Posterior vena cava (tissue), 2 donors: ENCODE results near the gene KRTAP13-3. TPM values are rescaled to one million over a fixed set of nuclear protein-coding genes. Genes with fewer than 3 reads are reported as not detected.

Source experiments
- DNase-seq: peaks from one replicate; pipeline ENCODE4 v3.0.0-alpha.2; 2020; ENCODE audit warnings: low spot score
- intact Hi-C, 2 donors: fragments of 100-400 bp; cut with DNase I; formaldehyde crosslinking; loops; one replicate each; pipeline versions ENCODE4 v1.14.1 to v1.14.2; 2022 to 2023
- long read RNA-seq, 2 donors: library from polyadenylated mRNA; unstranded; transcript quantifications; one replicate each; pipeline ENCODE4 v2.0.0, GENCODE V29; 2020 to 2021
- total RNA-seq, 2 donors: library from RNA; stranded (reverse); fragmentation: NEBNext Ultra II Directional; extraction: Animal tissue kit (Norgen Biotek cat#: 25700); gene quantifications; one replicate each; pipeline ENCODE4 v1.2.1, GENCODE V29; 2021
- donor health status: DM: yes; HTN: yes; CAD: no.
- donor health status: DM: yes; HTN: yes; CAD: no.

Gene KRTAP13-3
- not detected for total RNA-seq
- long read RNA-seq, donor 1, result 0 reads
- long read RNA-seq, donor 2, result 0 reads

- intact Hi-C loops, result no loop called here
- no peak for DNase-seq
Measured at GRCh38 chr21:30425826-30426225, at the start of gene KRTAP13-3. TSS of gene KRTAP13-3 (minus strand) at chr21:30425926. CDS start at chr21:30425912, 14 bp downstream.

- DNase-seq, result no peak
- intact Hi-C loops, result no loop called here
Measured at GRCh38 chr21:30468900-30469714, 43.4 kb upstream of the KRTAP13-3 start.

GRCh38 chr21:30463713-30464112 lies 38.0 kb upstream of the KRTAP13-3 start:
- no peak for DNase-seq
- intact Hi-C loops, result no loop called here

GRCh38 chr21:30448514-30448913 lies 22.8 kb upstream of the KRTAP13-3 start:
- DNase-seq, result no peak
- intact Hi-C loops, result no loop called here

- intact Hi-C loops, result no loop called here
Measured at GRCh38 chr21:30447056-30447455, 21.3 kb upstream of the KRTAP13-3 start.

GRCh38 chr21:30444204-30444603 lies 18.5 kb upstream of the KRTAP13-3 start:
- intact Hi-C loops, result no loop called here

More at GRCh38 chr21:30447056-30447455, 21.3 kb upstream of the KRTAP13-3 start:
- DNase-seq, result no peak

GRCh38 chr21:30443226-30443625 lies 17.5 kb upstream of the KRTAP13-3 start:
- intact Hi-C loops, result no loop called here

More at GRCh38 chr21:30444204-30444603, 18.5 kb upstream of the KRTAP13-3 start:
- DNase-seq, result no peak

GRCh38 chr21:30439975-30440374 lies 14.2 kb upstream of the KRTAP13-3 start, which contains the start of gene KRTAP15-1:
TSS of gene KRTAP15-1 (plus strand) at chr21:30440275. CDS start at chr21:30440328, 53 bp downstream.
- intact Hi-C loops, result no loop called here
- DNase-seq, result no peak

More at GRCh38 chr21:30443226-30443625, 17.5 kb upstream of the KRTAP13-3 start:
- DNase-seq, result no peak

- intact Hi-C loops, result no loop called here
- DNase-seq, result no peak
Measured at GRCh38 chr21:30437010-30437565, 11.4 kb upstream of the KRTAP13-3 start.

- DNase-seq, result no peak
Measured at GRCh38 chr21:30434033-30434631, 8.4 kb upstream of the KRTAP13-3 start.

GRCh38 chr21:30430170-30430655 lies 4.5 kb upstream of the KRTAP13-3 start, which contains the start of gene KRTAP13-4:
TSS of gene KRTAP13-4 (plus strand) at chr21:30430220. CDS start at chr21:30430276, 56 bp downstream.
- no peak for DNase-seq
- intact Hi-C loops, result no loop called here

More at GRCh38 chr21:30434033-30434631, 8.4 kb upstream of the KRTAP13-3 start:
- intact Hi-C loops, result no loop called here

- DNase-seq, result no peak
- intact Hi-C loops, result no loop called here
Measured at GRCh38 chr21:30426731-30427130, 1.0 kb upstream of the KRTAP13-3 start.

GRCh38 chr21:30415993-30416392 lies 9.7 kb downstream of the KRTAP13-3 start:
- no peak for DNase-seq
- intact Hi-C loops, result no loop called here

GRCh38 chr21:30408782-30409494 lies 16.8 kb downstream of the KRTAP13-3 start:
- DNase-seq, result no peak
- intact Hi-C loops, result no loop called here

GRCh38 chr21:30395731-30396130 lies 30.0 kb downstream of the KRTAP13-3 start, which contains the start of gene KRTAP13-1:
TSS of gene KRTAP13-1 (plus strand) at chr21:30396031. CDS start at chr21:30396087, 56 bp downstream.
- intact Hi-C loops, result no loop called here
- DNase-seq, result no peak

GRCh38 chr21:30391492-30392025 lies 34.2 kb downstream of the KRTAP13-3 start:
- DNase-seq, result no peak
- intact Hi-C loops, result no loop called here

- intact Hi-C loops, result no loop called here
- DNase-seq, result no peak
Measured at GRCh38 chr21:30382201-30382600, 43.5 kb downstream of the KRTAP13-3 start.
